ENCODE data around the gene ASAP3.

The ASAP3 gene

DNA sequence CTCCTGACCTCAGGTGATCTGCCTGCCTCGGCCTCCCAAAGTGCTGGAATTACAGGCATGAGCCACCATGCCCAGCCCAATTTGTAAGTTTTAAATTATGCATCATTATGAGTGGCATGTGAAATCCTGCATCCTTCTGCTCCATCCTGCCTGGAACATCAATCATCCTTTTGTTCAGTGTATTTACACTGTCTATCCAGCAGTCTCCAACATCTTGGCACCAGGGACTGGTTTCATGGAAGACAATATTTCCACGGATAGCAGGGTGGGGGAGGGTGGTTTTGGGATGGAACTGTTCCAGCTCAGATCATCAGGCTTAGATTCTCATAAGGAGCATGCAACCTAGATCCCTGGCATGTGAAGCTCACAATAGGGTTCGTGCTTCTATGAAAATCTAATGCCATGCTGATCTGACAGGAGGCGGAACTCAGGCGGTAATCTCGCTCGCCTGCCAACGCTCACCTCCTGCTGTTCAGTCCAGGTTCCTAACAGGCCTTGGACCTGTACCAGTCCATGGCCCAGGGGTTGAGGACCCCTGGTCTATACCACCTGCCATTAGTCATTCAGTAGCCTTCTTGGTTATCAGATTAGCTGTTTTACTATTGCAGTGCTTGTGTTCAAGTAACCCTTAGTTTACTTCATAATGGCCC is 37.2 kb downstream of the ASAP3 start:
- TF ChIP-seq, protein P1, sequence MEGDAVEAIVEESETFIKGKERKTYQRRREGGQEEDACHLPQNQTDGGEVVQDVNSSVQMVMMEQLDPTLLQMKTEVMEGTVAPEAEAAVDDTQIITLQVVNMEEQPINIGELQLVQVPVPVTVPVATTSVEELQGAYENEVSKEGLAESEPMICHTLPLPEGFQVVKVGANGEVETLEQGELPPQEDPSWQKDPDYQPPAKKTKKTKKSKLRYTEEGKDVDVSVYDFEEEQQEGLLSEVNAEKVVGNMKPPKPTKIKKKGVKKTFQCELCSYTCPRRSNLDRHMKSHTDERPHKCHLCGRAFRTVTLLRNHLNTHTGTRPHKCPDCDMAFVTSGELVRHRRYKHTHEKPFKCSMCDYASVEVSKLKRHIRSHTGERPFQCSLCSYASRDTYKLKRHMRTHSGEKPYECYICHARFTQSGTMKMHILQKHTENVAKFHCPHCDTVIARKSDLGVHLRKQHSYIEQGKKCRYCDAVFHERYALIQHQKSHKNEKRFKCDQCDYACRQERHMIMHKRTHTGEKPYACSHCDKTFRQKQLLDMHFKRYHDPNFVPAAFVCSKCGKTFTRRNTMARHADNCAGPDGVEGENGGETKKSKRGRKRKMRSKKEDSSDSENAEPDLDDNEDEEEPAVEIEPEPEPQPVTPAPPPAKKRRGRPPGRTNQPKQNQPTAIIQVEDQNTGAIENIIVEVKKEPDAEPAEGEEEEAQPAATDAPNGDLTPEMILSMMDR (IDR thresholded peaks at IDR 0.05; ENCODE audit: low read depth, low read length), result no peak
- no peak overlapping the region for H3K4me3 ChIP-seq (ENCODE audit: low read depth, low read length)

DNA sequence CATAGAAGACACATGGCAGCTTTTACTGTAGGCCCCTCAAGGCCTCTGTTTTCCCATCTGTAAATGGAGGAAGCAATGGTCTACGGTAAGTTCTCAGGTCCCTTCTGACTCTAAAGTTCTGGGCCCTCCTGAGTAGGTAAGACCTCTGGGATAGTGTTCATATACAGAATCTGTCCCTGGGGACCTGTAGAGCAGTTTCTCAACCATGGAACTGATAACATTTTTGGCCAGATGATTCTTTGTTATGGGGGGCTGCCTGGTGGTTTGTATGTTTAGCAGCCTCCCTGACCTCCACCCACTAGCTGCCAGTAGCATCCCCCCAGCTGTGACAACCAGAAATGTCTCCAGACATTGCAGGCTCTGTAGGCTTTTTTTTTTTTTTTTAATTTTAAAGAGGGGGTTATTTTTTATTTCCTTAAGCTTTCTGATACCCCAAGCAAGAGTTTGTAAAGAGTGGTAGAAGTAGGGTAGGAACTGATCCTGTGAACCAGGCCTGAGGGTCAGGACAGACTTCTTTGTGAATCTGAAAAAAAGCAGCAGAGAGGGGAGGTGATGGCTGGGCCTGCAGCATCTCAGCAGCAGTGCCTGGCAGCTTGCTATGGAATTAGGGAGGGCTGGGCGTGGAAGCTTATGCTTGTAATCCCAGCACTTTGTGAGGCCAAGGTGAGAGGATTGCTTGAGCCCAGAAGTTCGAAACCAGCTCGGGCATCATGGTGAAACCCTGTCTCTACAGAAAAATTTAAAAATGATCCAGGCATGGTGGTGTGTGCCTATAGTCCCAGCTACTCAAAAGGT is 39.2 kb downstream of the ASAP3 start:
- H3K4me3 ChIP-seq (ENCODE audit: low read depth, low read length), result no peak overlapping the region
- TF ChIP-seq, protein P1 (IDR thresholded peaks at IDR 0.05; ENCODE audit: low read depth, low read length), result no peak

DNA sequence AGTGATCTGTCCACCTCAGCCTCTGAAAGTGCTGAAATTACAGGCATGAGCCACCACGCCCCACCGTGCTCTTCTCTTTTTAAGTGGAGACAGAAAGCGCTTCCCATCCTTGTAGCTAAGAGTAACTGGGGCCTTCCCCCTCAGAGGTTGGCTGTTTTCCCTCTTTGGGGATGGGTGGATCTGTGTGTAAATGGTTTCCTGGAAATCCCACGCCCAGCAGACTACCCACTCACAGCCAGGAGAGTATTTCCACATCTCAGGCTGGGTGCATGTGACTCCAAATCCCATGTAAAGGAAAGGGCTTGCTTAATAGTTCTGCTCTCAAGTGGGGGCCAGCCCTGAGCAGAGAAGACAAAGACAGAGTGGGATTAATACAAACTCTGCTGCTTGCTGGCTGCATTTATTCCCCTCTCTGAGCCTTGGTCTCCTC is 39.9 kb downstream of the ASAP3 start:
- no peak overlapping the region for H3K4me3 ChIP-seq (ENCODE audit: low read depth, low read length)

DNA sequence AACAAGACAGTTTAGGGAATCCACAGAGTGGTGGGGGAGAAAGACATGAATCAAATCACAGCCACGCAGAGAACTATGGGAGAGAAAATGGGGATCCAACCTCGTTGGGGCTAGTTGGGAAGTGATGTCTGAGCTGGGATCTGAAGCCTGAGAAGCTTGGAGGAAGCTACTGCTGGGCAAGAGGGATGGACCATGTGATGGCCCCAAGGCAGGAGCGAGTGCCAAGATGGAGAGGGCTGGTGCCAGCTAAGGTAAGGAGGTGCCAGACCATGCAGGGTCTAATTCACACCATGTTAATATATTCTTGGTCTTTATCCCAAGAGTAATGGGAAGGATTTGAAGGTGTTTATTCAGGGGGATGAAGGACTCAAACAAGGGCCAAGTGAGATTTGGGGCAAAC is 41.2 kb downstream of the ASAP3 start:
- H3K4me3 ChIP-seq (ENCODE audit: low read depth, low read length), result no peak overlapping the region
- TF ChIP-seq, protein P1 (IDR thresholded peaks at IDR 0.05; ENCODE audit: low read depth, low read length), result no peak

More for the DNA sequence above, 39.9 kb downstream of the ASAP3 start:
- TF ChIP-seq, protein P1 (IDR thresholded peaks at IDR 0.05; ENCODE audit: low read depth, low read length), result no peak

DNA sequence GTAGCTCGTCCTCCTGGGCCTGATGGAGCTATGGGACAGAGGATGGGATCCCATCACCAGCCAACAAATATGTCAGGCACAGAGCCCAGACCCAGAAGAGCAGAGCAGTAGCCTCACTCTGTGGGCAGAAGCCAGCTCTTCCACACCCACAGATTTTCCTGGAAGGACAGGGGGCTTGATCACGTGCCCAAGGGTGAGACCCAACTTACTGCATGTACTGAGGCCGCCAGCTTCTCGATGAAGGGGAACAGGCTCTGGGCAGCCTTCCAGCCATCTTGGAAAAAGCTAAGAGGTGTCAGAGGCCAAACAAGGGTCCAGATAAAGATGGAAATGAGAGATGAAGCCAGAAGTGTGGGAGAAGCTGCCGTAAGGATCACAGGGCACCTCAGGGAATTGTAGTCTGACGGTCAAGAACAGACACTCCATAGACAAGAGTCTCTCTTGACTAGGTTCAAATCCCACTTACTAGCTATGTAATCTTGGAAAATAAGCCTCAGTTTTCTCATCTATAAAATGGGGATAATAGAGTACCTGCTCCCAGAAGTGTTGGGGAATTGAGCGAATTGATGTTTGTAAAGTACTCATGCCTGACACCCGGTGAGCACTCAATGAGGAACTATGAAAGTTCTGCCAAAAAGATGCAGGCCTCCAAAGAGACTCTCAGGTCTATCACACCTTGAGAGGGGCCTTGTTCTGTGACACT is 42.4 kb downstream of the ASAP3 start:
- TF ChIP-seq, protein P1 (IDR thresholded peaks at IDR 0.05; ENCODE audit: low read depth, low read length), result no peak
- H3K4me3 ChIP-seq (ENCODE audit: low read depth, low read length), result no peak overlapping the region

DNA sequence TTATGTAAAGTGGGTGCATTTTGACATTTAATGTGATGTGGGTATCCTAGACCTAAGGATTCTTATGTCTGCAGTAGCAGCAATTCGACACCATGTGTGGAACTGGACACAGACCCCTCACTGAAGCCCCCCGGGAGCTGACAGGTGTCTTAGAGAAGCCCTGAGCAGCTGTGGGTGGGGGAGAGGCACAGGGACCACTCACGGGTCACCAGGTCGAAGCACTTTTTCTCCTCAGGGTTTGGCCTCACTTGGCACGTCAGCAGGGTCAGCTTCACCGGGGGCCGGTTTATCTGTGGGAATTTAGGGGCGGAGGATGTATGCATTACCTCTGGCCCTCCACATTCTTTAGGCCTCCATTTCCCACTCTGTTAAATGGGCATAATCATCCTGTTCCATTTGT is 45.4 kb downstream of the ASAP3 start:
- no peak overlapping the region for H3K4me3 ChIP-seq (ENCODE audit: low read depth, low read length)
- TF ChIP-seq, protein P1 (IDR thresholded peaks at IDR 0.05; ENCODE audit: low read depth, low read length), result no peak

DNA sequence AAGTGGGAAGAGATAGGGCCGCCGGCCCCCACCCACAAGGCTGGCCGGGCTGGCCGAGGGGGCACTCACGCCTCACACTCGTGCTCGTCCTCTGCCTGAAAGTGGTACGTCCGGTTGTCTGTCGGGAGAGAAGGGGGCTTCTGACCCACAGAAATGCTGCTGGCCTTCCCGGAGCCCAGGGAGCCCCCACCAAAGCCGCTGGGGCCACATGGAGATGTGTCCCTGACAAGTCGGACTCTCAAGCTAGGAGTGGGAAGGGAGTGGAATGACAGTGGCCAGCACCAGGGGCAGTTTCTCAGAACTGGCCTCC is 46.7 kb downstream of the ASAP3 start:
- no peak overlapping the region for H3K4me3 ChIP-seq (ENCODE audit: low read depth, low read length)

More for the DNA sequence above, 46.7 kb downstream of the ASAP3 start:
- TF ChIP-seq, protein P1 (IDR thresholded peaks at IDR 0.05; ENCODE audit: low read depth, low read length), result no peak
